Thyroid gland (tissue), 4 donors: Measurements from ENCODE around the gene SLC25A44. TPM values are rescaled to one million over a fixed set of nuclear protein-coding genes. Genes with fewer than 3 reads are reported as not detected.

Experiments used
- DNase-seq, 2 donors: peaks; one replicate each; pipeline ENCODE4 v3.0.0-alpha.2; 2019
- H3K27ac ChIP-seq, 3 donors: fragments of 200-600 bp; sonication (generic); 1 replicate in 2 of 3; 2 replicates in 1 of 3; pipeline ENCODE4 v1.5.1; 2016 to 2019; ENCODE audit warnings: mild to moderate bottlenecking in 1 of 3, moderate library complexity in 1 of 3
- H3K27me3 ChIP-seq: fragments of 200-600 bp; sonication (generic); one replicate; pipeline ENCODE4 v1.5.1; 2019
- H3K36me3 ChIP-seq, 2 donors: fragments of 200-600 bp; sonication (generic); one replicate each; pipeline ENCODE4 v1.5.1; 2016 to 2019
- H3K4me1 ChIP-seq, 2 donors: fragments of 200-600 bp; sonication (generic); one replicate each; pipeline ENCODE4 v1.5.1; 2017 to 2019
- H3K4me3 ChIP-seq, 3 donors: fragments of 200-600 bp; sonication (generic); replicated peaks in 1 of 3; 1 replicate in 2 of 3; 2 replicates in 1 of 3; pipeline ENCODE4 v1.5.1; 2016; ENCODE audit warnings: mild to moderate bottlenecking in 1 of 3
- H3K9me3 ChIP-seq: fragments of 200-600 bp; sonication (generic); one replicate; pipeline ENCODE4 v1.5.1; 2017
- CTCF ChIP-seq, 6 experiments: fragments of 200-600 bp in 3 of 6; fragments of 450-650 bp in 3 of 6; sonication (generic) in 3 of 6; IDR thresholded peaks; one replicate each; pipeline ENCODE4 v1.5.1; 2016 to 2019; ENCODE audit warnings: antibody characterized with exemption in 6 of 6, mild to moderate bottlenecking in 2 of 6, inconsistent platforms in 1 of 6, moderate library complexity in 1 of 6
- POLR2A ChIP-seq, 2 donors: fragments of 450-650 bp; IDR thresholded peaks; one replicate each; pipeline ENCODE4 v1.6.1; 2017; ENCODE audit warnings: antibody characterized with exemption in 2 of 2, mild to moderate bottlenecking in 2 of 2, moderate library complexity in 1 of 2
- WGBS, 2 donors: methylation state at CpG; one replicate each; pipeline ENCODE4 v1.1.5; 2017; 5-methylcytosine and 5-hydroxymethylcytosine counted together
- intact Hi-C: fragments of 100-400 bp; cut with DNase I; formaldehyde crosslinking; loops from one replicate; pipeline ENCODE4 v1.15.1; 2023
- total RNA-seq, 4 donors: library from RNA; depleted of rRNA; stranded (reverse); fragments of >200 nt; gene quantifications; one replicate each; pipeline ENCODE4 v1.2.3, GENCODE V29; 2016

The SLC25A44 gene
- total RNA-seq, 4 donors from 2014 or later, result 14.5 to 19.7 (median 17.7) TPM

GRCh38 chr1:156221986-156222692 lies 28.2 kb downstream of the SLC25A44 start:
- H3K36me3 ChIP-seq, result peaks cover 16 to 28% of the 10 kb centered on the region in 2 donors
- no peak overlapping the region for H3K4me3 ChIP-seq
- no peaks in the 10 kb centered on the region for H3K9me3 ChIP-seq
- TF ChIP-seq POLR2A (IDR thresholded peaks at IDR 0.05) (no peak), CTCF (IDR thresholded peaks at IDR 0.05) (no peak)
- peaks cover 0 to 18% of the 10 kb centered on the region in 2 donors for H3K4me1 ChIP-seq
- intact Hi-C loops, result no loop called here
- H3K27ac ChIP-seq, result no peak overlapping the region
- DNase-seq, result no peak
- H3K27me3 ChIP-seq, result no peaks in the 10 kb centered on the region
- 92 to 97% methylated on average over 13 of the region's 13 CpGs for WGBS, 2 donors

GRCh38 chr1:156225677-156226014 lies 31.7 kb downstream of the SLC25A44 start:
- intact Hi-C loops, result loop anchor here (5.0 kb wide), 2 partner anchors 78 to 128 kb away; no protein-coding TSS in a partner anchor
- Histone ChIP-seq H3K9me3 (no peaks in the 10 kb centered on the region), H3K36me3 (peaks cover 13 to 26% of the 10 kb centered on the region in 2 donors), H3K27me3 (no peaks in the 10 kb centered on the region), H3K4me3 (no peak overlapping the region), H3K4me1 (peaks cover 0 to 4% of the 10 kb centered on the region in 2 donors), H3K27ac (peak overlapping the region in 2 of 3 donors; percentile 26)
- TF ChIP-seq POLR2A (IDR thresholded peaks at IDR 0.05) (no peak), CTCF (IDR thresholded peaks at IDR 0.05) (no peak)
- no peak for DNase-seq
- WGBS, 2 donors, result 5 to 10% methylated on average over 2 of the region's 2 CpGs

- WGBS, 2 donors, result 70 to 72% methylated on average over 2 of the region's 2 CpGs
- TF ChIP-seq POLR2A (IDR thresholded peaks at IDR 0.05) (no peak), CTCF (IDR thresholded peaks at IDR 0.05) (no peak)
- intact Hi-C loops, result loop anchor here (5.0 kb wide), 2 partner anchors 79 to 129 kb away; no protein-coding TSS in a partner anchor
- Histone ChIP-seq H3K4me1 (peaks cover 0 to 4% of the 10 kb centered on the region in 2 donors), H3K27me3 (no peaks in the 10 kb centered on the region), H3K27ac (peak overlapping the region in 1 of 3 donors; percentile 26), H3K9me3 (no peaks in the 10 kb centered on the region), H3K4me3 (no peak overlapping the region), H3K36me3 (peaks cover 9 to 21% of the 10 kb centered on the region in 2 donors)
- no peak for DNase-seq
Observed at GRCh38 chr1:156226116-156226538, 32.2 kb downstream of the SLC25A44 start.

- Histone ChIP-seq H3K9me3 (no peaks in the 10 kb centered on the region), H3K4me1 (peaks cover 0 to 4% of the 10 kb centered on the region in 2 donors), H3K4me3 (no peak overlapping the region), H3K27me3 (no peaks in the 10 kb centered on the region), H3K36me3 (peaks cover 8 to 16% of the 10 kb centered on the region in 2 donors), H3K27ac (peak overlapping the region in 1 of 3 donors; percentile 12)
- intact Hi-C loops, result loop anchor here (5.0 kb wide), 2 partner anchors 79 to 129 kb away; no protein-coding TSS in a partner anchor
- WGBS, 2 donors, result 96 to 98% methylated on average over 4 of the region's 4 CpGs
- TF ChIP-seq CTCF (IDR thresholded peaks at IDR 0.05) (no peak), POLR2A (IDR thresholded peaks at IDR 0.05) (no peak)
- no peak for DNase-seq
Observed at GRCh38 chr1:156226782-156227181, 32.9 kb downstream of the SLC25A44 start.

- TF ChIP-seq POLR2A (IDR thresholded peaks at IDR 0.05) (no peak), CTCF (IDR thresholded peaks at IDR 0.05) (no peak)
- no peak overlapping the region for H3K27ac ChIP-seq
- no peaks in the 10 kb centered on the region for H3K9me3 ChIP-seq
- intact Hi-C loops, result loop anchor here (5.0 kb wide), 2 partner anchors 81 to 131 kb away; no protein-coding TSS in a partner anchor
- no peaks in the 10 kb centered on the region for H3K27me3 ChIP-seq
- H3K36me3 ChIP-seq, result peaks cover 3 to 4% of the 10 kb centered on the region in 2 donors
- peaks cover 0 to 4% of the 10 kb centered on the region in 2 donors for H3K4me1 ChIP-seq
- no peak for DNase-seq
- 79 to 93% methylated on average over 7 of the region's 7 CpGs for WGBS, 2 donors
- no peak overlapping the region for H3K4me3 ChIP-seq
Observed at GRCh38 chr1:156228501-156228900, 34.6 kb downstream of the SLC25A44 start.
